PC-3 (cell line): ENCODE measurements around the gene ZMYND19. TPM values are rescaled to one million over a fixed set of nuclear protein-coding genes. Genes with fewer than 3 reads are reported as not detected.

Source experiments
- ATAC-seq: fragments of 200-7000 bp; cut with Tn5 transposase; 2 replicates; pipeline ENCODE4 v1.9.1; 2020; ENCODE audit warnings: mild to moderate bottlenecking, moderate library complexity
- BruUV-seq: library from RNA; stranded (reverse); fragments of 400-500 nt; replicated peaks from 2 replicates; lab custom pipeline; 2021; lab: Mats Ljungman, UMichigan
- CTCF ChIA-PET: fragments of 300-600 bp; sonication (Branson Sonifier 250); formaldehyde crosslinking; loops from one replicate; lab custom pipeline; 2022; ENCODE audit warnings: antibody characterized with exemption; lab: Charles Lee
- POLR2A ChIA-PET: fragments of 300-600 bp; sonication (Branson Sonifier 250); formaldehyde crosslinking; loops from one replicate; lab custom pipeline; 2022; ENCODE audit warnings: antibody characterized with exemption; ENCODE audit not compliant: unreplicated experiment; lab: Charles Lee
- DNase-seq: peaks from one replicate; pipeline ENCODE4 v3.0.0-alpha.2; 2015
- H2AFZ ChIP-seq: fragments of 300-600 bp; sonication (generic); 2 replicates; pipeline ENCODE4 v1.6.0; 2016; ENCODE audit warnings: antibody characterized with exemption, low read length
- H3F3A ChIP-seq: fragments of 300-600 bp; sonication (generic); one replicate; pipeline ENCODE4 v1.6.0; 2017; ENCODE audit warnings: antibody characterized with exemption, low read length, control low read depth, mild to moderate bottlenecking; ENCODE audit not compliant: unreplicated experiment
- H3K27ac ChIP-seq: fragments of 300-600 bp; sonication (generic); 2 replicates; pipeline ENCODE4 v1.5.1; 2016; ENCODE audit warnings: mild to moderate bottlenecking, low read length
- H3K27me3 ChIP-seq: fragments of 300-600 bp; sonication (generic); 2 replicates; pipeline ENCODE4 v1.6.1; 2016; ENCODE audit warnings: low read length, mixed read lengths
- H3K36me3 ChIP-seq: fragments of 300-600 bp; sonication (generic); 2 replicates; pipeline ENCODE4 v1.6.1; 2016; ENCODE audit warnings: low read depth, mixed run types, low read length, mixed read lengths
- H3K4me1 ChIP-seq: fragments of 300-600 bp; sonication (generic); 2 replicates; pipeline ENCODE4 v1.5.1; 2016; ENCODE audit warnings: low read length; ENCODE audit not compliant: insufficient read depth
- H3K4me2 ChIP-seq: fragments of 300-600 bp; sonication (generic); 2 replicates; pipeline ENCODE4 v1.6.0; 2016; ENCODE audit warnings: low read length
- H3K4me3 ChIP-seq: fragments of 300-600 bp; sonication (generic); 2 replicates; pipeline ENCODE4 v1.5.1; 2016; ENCODE audit warnings: mild to moderate bottlenecking, low read length, mixed read lengths
- H3K79me2 ChIP-seq: fragments of 300-600 bp; sonication (generic); 2 replicates; pipeline ENCODE4 v1.6.1; 2017; ENCODE audit warnings: low read length, mixed read lengths
- H3K9ac ChIP-seq: fragments of 300-600 bp; sonication (generic); 2 replicates; pipeline ENCODE4 v1.6.0; 2016; ENCODE audit warnings: mild to moderate bottlenecking, low read length
- H3K9me2 ChIP-seq: fragments of 300-600 bp; sonication (generic); replicated peaks from 2 replicates; pipeline ENCODE4 v1.6.1; 2016; ENCODE audit warnings: mixed run types, low read length, mixed read lengths
- H3K9me3 ChIP-seq: fragments of 300-600 bp; sonication (generic); 2 replicates; pipeline ENCODE4 v1.6.1; 2016; ENCODE audit warnings: low read length, mixed read lengths
- H4K20me1 ChIP-seq: fragments of 300-600 bp; sonication (generic); 2 replicates; pipeline ENCODE4 v1.6.1; 2016; ENCODE audit warnings: low read length, mixed read lengths
- EZH2 ChIP-seq: fragments of 300-600 bp; sonication (generic); IDR thresholded peaks from one replicate; pipeline ENCODE4 v1.6.1; 2017; ENCODE audit warnings: antibody characterized with exemption, mild to moderate bottlenecking, low read length; ENCODE audit not compliant: unreplicated experiment
- EZH2phosphoT487 ChIP-seq: fragments of 300-600 bp; sonication (generic); IDR thresholded peaks from 2 replicates; pipeline ENCODE4 v1.6.1; 2018; ENCODE audit warnings: mild to moderate bottlenecking, antibody characterized with exemption, low read length, borderline replicate concordance
- intact Hi-C: fragments of 100-400 bp; cut with micrococcal nuclease; formaldehyde crosslinking; loops from 2 replicates; pipeline ENCODE4 v1.9.0; 2023
- total RNA-seq: library from RNA; depleted of rRNA; stranded (reverse); fragments of >200 nt; gene quantifications from 2 replicates; pipeline ENCODE4 v1.2.3, GENCODE V29; 2014
- TF ChIP-seq, protein P1 (sequence below): fragments of 300-600 bp; sonication (generic); conservative IDR thresholded peaks from 2 replicates; pipeline ENCODE4 v1.5.1; 2017; ENCODE audit warnings: antibody characterized with exemption, low read depth, mild to moderate bottlenecking, low read length

Gene ZMYND19
- total RNA-seq, 1 experiment from 2014 or later, result 39.5 TPM

GRCh38 chr9:137620581-137620980, 30.3 kb upstream of the ZMYND19 start:
- Histone ChIP-seq H3K9me2 (no peaks in the 10 kb centered on the region), H3K4me1 (peaks cover 17% of the 10 kb centered on the region), H4K20me1 (0 out of 2 replicates have a peak, but pooled peaks cover 3% of the 10 kb centered on the region), H3F3A (no peaks in the 10 kb centered on the region), H3K9ac (no peak overlapping the region), H3K4me3 (no peak overlapping the region; the same call in none of the 2 replicates), H3K4me2 (peak overlapping the region; percentile 96), H3K79me2 (peaks cover 87% of the 10 kb centered on the region), H3K27ac (no peak overlapping the region), H3K27me3 (no peaks in the 10 kb centered on the region), H3K36me3 (no peaks in the 10 kb centered on the region), H2AFZ (no peak overlapping the region), H3K9me3 (no peaks in the 10 kb centered on the region)
- DNase-seq (no peak), ATAC-seq (no peak)
- CTCF ChIA-PET, result no interaction called here
- BruUV-seq, result no TSS peak
- intact Hi-C loops, result no loop called here
- TF ChIP-seq, protein P1, sequence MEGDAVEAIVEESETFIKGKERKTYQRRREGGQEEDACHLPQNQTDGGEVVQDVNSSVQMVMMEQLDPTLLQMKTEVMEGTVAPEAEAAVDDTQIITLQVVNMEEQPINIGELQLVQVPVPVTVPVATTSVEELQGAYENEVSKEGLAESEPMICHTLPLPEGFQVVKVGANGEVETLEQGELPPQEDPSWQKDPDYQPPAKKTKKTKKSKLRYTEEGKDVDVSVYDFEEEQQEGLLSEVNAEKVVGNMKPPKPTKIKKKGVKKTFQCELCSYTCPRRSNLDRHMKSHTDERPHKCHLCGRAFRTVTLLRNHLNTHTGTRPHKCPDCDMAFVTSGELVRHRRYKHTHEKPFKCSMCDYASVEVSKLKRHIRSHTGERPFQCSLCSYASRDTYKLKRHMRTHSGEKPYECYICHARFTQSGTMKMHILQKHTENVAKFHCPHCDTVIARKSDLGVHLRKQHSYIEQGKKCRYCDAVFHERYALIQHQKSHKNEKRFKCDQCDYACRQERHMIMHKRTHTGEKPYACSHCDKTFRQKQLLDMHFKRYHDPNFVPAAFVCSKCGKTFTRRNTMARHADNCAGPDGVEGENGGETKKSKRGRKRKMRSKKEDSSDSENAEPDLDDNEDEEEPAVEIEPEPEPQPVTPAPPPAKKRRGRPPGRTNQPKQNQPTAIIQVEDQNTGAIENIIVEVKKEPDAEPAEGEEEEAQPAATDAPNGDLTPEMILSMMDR, result no peak
- TF ChIP-seq EZH2 (no peak), EZH2phosphoT487 (no peak)
- POLR2A ChIA-PET, result no interaction called here

DNA sequence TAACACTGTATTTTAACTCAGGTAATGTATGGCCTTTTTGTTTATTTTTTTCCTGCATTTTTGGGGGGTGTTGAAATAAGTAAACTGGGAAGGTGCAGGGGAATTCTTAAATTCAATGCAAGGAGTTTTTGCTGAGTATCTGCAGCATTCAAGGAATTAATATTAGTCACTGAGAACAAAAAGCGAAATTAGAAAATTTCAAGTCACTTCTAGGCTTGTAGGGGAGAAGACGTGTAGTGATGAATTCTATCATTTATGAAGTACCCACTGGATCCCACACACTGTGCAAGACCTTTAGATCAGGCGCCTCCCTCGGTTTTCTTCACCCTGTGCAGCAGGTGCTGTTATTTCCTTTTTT, 29.7 kb upstream of the ZMYND19 start:
- H3K4me3 ChIP-seq, result peak overlapping the region; percentile 77
- H3K9ac ChIP-seq, result peak overlapping the region; percentile 80
- no peak for DNase-seq
- ChIA-PET POLR2A (no interaction called here), CTCF (no interaction called here)
- no peaks in the 10 kb centered on the region; the same call in 1 of the 2 replicates for H3K36me3 ChIP-seq
- no peaks in the 10 kb centered on the region for H3K9me3 ChIP-seq
- intact Hi-C loops, result no loop called here
- 0 out of 2 replicates have a peak, but pooled peaks cover 3% of the 10 kb centered on the region for H4K20me1 ChIP-seq
- H3F3A ChIP-seq, result no peaks in the 10 kb centered on the region
- no peaks in the 10 kb centered on the region for H3K27me3 ChIP-seq
- ATAC-seq, result no peak
- H3K27ac ChIP-seq, result peak overlapping the region; percentile 65; the same call in 1 of the 2 replicates
- H3K9me2 ChIP-seq, result no peaks in the 10 kb centered on the region
- H2AFZ ChIP-seq, result no peak overlapping the region
- TSS peak; percentile 52 for BruUV-seq
- peak overlapping the region; percentile 96 for H3K4me2 ChIP-seq
- peaks cover 81% of the 10 kb centered on the region for H3K79me2 ChIP-seq
- TF ChIP-seq, protein P1, result no peak
- TF ChIP-seq EZH2 (no peak), EZH2phosphoT487 (no peak)
- H3K4me1 ChIP-seq, result peaks cover 17% of the 10 kb centered on the region
